ENCODE results near the gene AGPAT3. TPM values are rescaled to one million over a fixed set of nuclear protein-coding genes. Genes with fewer than 3 reads are reported as not detected.

The AGPAT3 gene
- polyA plus RNA-seq, 1 experiment: 36.1 TPM

- CTCF ChIA-PET: interaction anchor here (0.7 kb wide), 1 partner anchor 81 kb away, joined by 3 read pairs; no protein-coding TSS in a partner anchor
- POLR2A ChIA-PET: no interaction called here
- Histone ChIP-seq H3K27me3 (ENCODE audit: control insufficient read depth, insufficient read depth, low read length) (peaks cover 19% of the 10 kb centered on the region), H3K27ac (ENCODE audit: low read depth, low read length) (no peak overlapping the region), H3K9me3 (ENCODE audit: control insufficient read depth, insufficient read depth, low read length) (peaks cover 3% of the 10 kb centered on the region; the same call in 1 of the 2 replicates), H3K4me3 (ENCODE audit: low read depth, low read length) (no peak overlapping the region)
- DNase-seq (ENCODE audit: low read depth, low spot score): no peak
- TF ChIP-seq CTCF (IDR thresholded peaks at IDR 0.05; ENCODE audit: low read depth, low read length): no peak
These were observed 37.9 kb upstream of the AGPAT3 start for GRCh38 chr21:43827015-43827611.

GRCh38 chr21:43829161-43829560 lies 35.9 kb upstream of the AGPAT3 start:
- TF ChIP-seq CTCF (IDR thresholded peaks at IDR 0.05; ENCODE audit: low read depth, low read length): no peak
- POLR2A ChIA-PET: interaction anchor here (0.7 kb wide), 1 partner anchor 118 kb away, joined by 12 read pairs; no protein-coding TSS in a partner anchor
- peaks cover 16% of the 10 kb centered on the region for H3K9me3 ChIP-seq (ENCODE audit: control insufficient read depth, insufficient read depth, low read length)
- no peak overlapping the region for H3K4me3 ChIP-seq (ENCODE audit: low read depth, low read length)
- no peak for DNase-seq (ENCODE audit: low read depth, low spot score)
- H3K27ac ChIP-seq (ENCODE audit: low read depth, low read length): no peak overlapping the region
- CTCF ChIA-PET: no interaction called here
- peaks cover 26% of the 10 kb centered on the region for H3K27me3 ChIP-seq (ENCODE audit: control insufficient read depth, insufficient read depth, low read length)

- Histone ChIP-seq H3K27ac (ENCODE audit: low read depth, low read length) (no peak overlapping the region), H3K9me3 (ENCODE audit: control insufficient read depth, insufficient read depth, low read length) (peaks cover 20% of the 10 kb centered on the region), H3K4me3 (ENCODE audit: low read depth, low read length) (no peak overlapping the region), H3K27me3 (ENCODE audit: control insufficient read depth, insufficient read depth, low read length) (peaks cover 26% of the 10 kb centered on the region)
- POLR2A ChIA-PET: no interaction called here
- no peak for TF ChIP-seq CTCF (IDR thresholded peaks at IDR 0.05; ENCODE audit: low read depth, low read length)
- no peak for DNase-seq (ENCODE audit: low read depth, low spot score)
- CTCF ChIA-PET: no interaction called here
These were observed 35.4 kb upstream of the AGPAT3 start for GRCh38 chr21:43829575-43830119.

GRCh38 chr21:43832158-43832550 lies 32.9 kb upstream of the AGPAT3 start:
- ChIA-PET CTCF (no interaction called here), POLR2A (no interaction called here)
- no peak for TF ChIP-seq CTCF (IDR thresholded peaks at IDR 0.05; ENCODE audit: low read depth, low read length)
- peaks cover 20% of the 10 kb centered on the region for H3K9me3 ChIP-seq (ENCODE audit: control insufficient read depth, insufficient read depth, low read length)
- no peak overlapping the region for H3K27ac ChIP-seq (ENCODE audit: low read depth, low read length)
- no peak overlapping the region for H3K4me3 ChIP-seq (ENCODE audit: low read depth, low read length)
- peaks cover 39% of the 10 kb centered on the region for H3K27me3 ChIP-seq (ENCODE audit: control insufficient read depth, insufficient read depth, low read length)
- DNase-seq (ENCODE audit: low read depth, low spot score): no peak

GRCh38 chr21:43832648-43833047 lies 32.4 kb upstream of the AGPAT3 start:
- Histone ChIP-seq H3K27me3 (ENCODE audit: control insufficient read depth, insufficient read depth, low read length) (peaks cover 41% of the 10 kb centered on the region), H3K9me3 (ENCODE audit: control insufficient read depth, insufficient read depth, low read length) (peaks cover 20% of the 10 kb centered on the region), H3K4me3 (ENCODE audit: low read depth, low read length) (no peak overlapping the region), H3K27ac (ENCODE audit: low read depth, low read length) (no peak overlapping the region)
- no peak for TF ChIP-seq CTCF (IDR thresholded peaks at IDR 0.05; ENCODE audit: low read depth, low read length)
- no peak for DNase-seq (ENCODE audit: low read depth, low spot score)
- CTCF ChIA-PET: no interaction called here
- POLR2A ChIA-PET: no interaction called here

Measured in AG04450 (cell line).